ENCODE data around the gene FAM161A.

DNA sequence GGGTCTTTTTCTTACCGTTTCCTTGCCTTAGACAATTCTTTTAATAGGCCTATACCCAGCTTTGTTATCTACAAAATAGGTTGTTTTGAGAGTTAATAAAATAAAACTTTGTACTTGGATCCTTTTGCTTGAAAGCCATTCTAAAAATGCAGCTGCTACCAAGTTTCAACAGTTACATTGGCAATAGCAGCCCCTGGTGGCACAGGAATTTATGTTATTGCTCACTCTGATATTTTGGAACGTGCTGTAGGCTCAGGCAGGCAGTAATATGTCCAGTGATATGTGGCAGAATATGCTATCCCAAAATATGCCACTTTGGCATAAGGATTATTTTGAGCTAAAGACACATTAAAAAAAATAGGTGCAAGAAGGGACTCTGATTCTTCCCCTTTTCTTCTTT, 45.0 kb upstream of the FAM161A start:
- no peak for TF ChIP-seq POLR2A (IDR thresholded peaks at IDR 0.05)
- TF ChIP-seq CTCF (IDR thresholded peaks at IDR 0.05) = no peak

All from lower leg skin (tissue), 3 donors.